Mesothelial cell of epicardium (in vitro differentiated cells): Measurements from ENCODE around the gene SIX1. TPM values are rescaled to one million over a fixed set of nuclear protein-coding genes. Genes with fewer than 3 reads are reported as not detected.

Experiments used
- DNase-seq, 2 experiments: peaks; one replicate each; pipeline ENCODE4 v3.0.0; 2021; ENCODE audit warnings: low spot score in 2 of 2; ENCODE audit not compliant: unreplicated experiment in 2 of 2
- H3K27ac Mint-ChIP-seq: 2 replicates; pipeline ENCODE4 v1.8.0; 2021; ENCODE audit warnings: mixed read lengths
- H3K27me3 Mint-ChIP-seq: 2 replicates; pipeline ENCODE4 v1.8.0; 2021; ENCODE audit warnings: low read depth, mixed read lengths
- H3K36me3 Mint-ChIP-seq: 2 replicates; pipeline ENCODE4 v1.8.0; 2021; ENCODE audit warnings: mixed read lengths
- H3K4me1 Mint-ChIP-seq: 2 replicates; pipeline ENCODE4 v1.8.0; 2021; ENCODE audit warnings: mixed read lengths
- H3K4me3 Mint-ChIP-seq: 2 replicates; pipeline ENCODE4 v1.8.0; 2021; ENCODE audit warnings: mild to moderate bottlenecking, moderate library complexity, mixed read lengths
- H3K9me3 Mint-ChIP-seq: 2 replicates; pipeline ENCODE4 v1.8.0; 2021; ENCODE audit warnings: mixed read lengths
- CTCF ChIP-seq: fragments of 200-600 bp; sonication (generic); IDR thresholded peaks from one replicate; pipeline ENCODE4 v1.5.0; 2021; ENCODE audit warnings: antibody characterized with exemption; ENCODE audit not compliant: unreplicated experiment
- total RNA-seq: library from RNA; stranded (reverse); gene quantifications from 3 replicates; pipeline ENCODE4 v1.2.1, GENCODE V29; 2021

Gene SIX1
- total RNA-seq = 0.16 to 0.47 TPM (median 0.24 TPM) in 3 replicates

GRCh38 chr14:60648934-60649874, at the start of gene SIX1:
SIX1 (minus strand) TSS chr14:60649477; CDS start chr14:60649189, 288 bp downstream.
- Mint-ChIP-seq H3K4me1 (peaks cover 42% of the 10 kb centered on the region), H3K27ac (no peak within 1 kb of the TSS), H3K36me3 (no peaks in the 10 kb centered on the region)

GRCh38 chr14:60695327-60695726, 46.0 kb upstream of the SIX1 start:
- Mint-ChIP-seq H3K27ac (no peak overlapping the region), H3K4me3 (no peak overlapping the region), H3K4me1 (no peaks in the 10 kb centered on the region), H3K27me3 (peaks cover 5% of the 10 kb centered on the region), H3K36me3 (peaks cover under 1% of the 10 kb centered on the region), H3K9me3 (peaks cover 28% of the 10 kb centered on the region)
- DNase-seq = no peak
- no peak for TF ChIP-seq CTCF

More at GRCh38 chr14:60648934-60649874, at the start of gene SIX1:
- TF ChIP-seq CTCF = no peak
- no peaks in the 10 kb centered on the region for H3K9me3 Mint-ChIP-seq
- DNase-seq = peak; percentile 53 to 75
- H3K4me3 Mint-ChIP-seq = peak within 1 kb of the TSS; percentile 56
- H3K27me3 Mint-ChIP-seq = peaks cover 100% of the 10 kb centered on the region

GRCh38 chr14:60691383-60692113, 42.3 kb upstream of the SIX1 start:
- no peak for TF ChIP-seq CTCF
- Mint-ChIP-seq H3K27ac (no peak overlapping the region), H3K4me3 (no peak overlapping the region), H3K4me1 (no peaks in the 10 kb centered on the region), H3K36me3 (no peaks in the 10 kb centered on the region), H3K9me3 (peaks cover 2% of the 10 kb centered on the region), H3K27me3 (peaks cover 2% of the 10 kb centered on the region)
- no peak for DNase-seq

GRCh38 chr14:60686865-60687264, 37.6 kb upstream of the SIX1 start:
- H3K4me1 Mint-ChIP-seq = no peaks in the 10 kb centered on the region
- peaks cover 5% of the 10 kb centered on the region for H3K9me3 Mint-ChIP-seq
- no peaks in the 10 kb centered on the region for H3K27me3 Mint-ChIP-seq
- H3K4me3 Mint-ChIP-seq = no peak overlapping the region
- DNase-seq = no peak
- no peaks in the 10 kb centered on the region for H3K36me3 Mint-ChIP-seq
- no peak for TF ChIP-seq CTCF
- H3K27ac Mint-ChIP-seq = no peak overlapping the region

GRCh38 chr14:60684203-60684602, 34.9 kb upstream of the SIX1 start:
- TF ChIP-seq CTCF = no peak
- H3K27ac Mint-ChIP-seq = no peak overlapping the region
- H3K4me1 Mint-ChIP-seq = no peaks in the 10 kb centered on the region
- DNase-seq = no peak
- peaks cover 10% of the 10 kb centered on the region for H3K9me3 Mint-ChIP-seq
- H3K36me3 Mint-ChIP-seq = no peaks in the 10 kb centered on the region
- no peak overlapping the region for H3K4me3 Mint-ChIP-seq
- peaks cover 2% of the 10 kb centered on the region for H3K27me3 Mint-ChIP-seq
